ENCODE data around the gene SAMD4A. TPM values are rescaled to one million over a fixed set of nuclear protein-coding genes. Genes with fewer than 3 reads are reported as not detected.

SAMD4A gene
- total RNA-seq, 1 experiment from 2014 or later = 9.5 TPM

DNA sequence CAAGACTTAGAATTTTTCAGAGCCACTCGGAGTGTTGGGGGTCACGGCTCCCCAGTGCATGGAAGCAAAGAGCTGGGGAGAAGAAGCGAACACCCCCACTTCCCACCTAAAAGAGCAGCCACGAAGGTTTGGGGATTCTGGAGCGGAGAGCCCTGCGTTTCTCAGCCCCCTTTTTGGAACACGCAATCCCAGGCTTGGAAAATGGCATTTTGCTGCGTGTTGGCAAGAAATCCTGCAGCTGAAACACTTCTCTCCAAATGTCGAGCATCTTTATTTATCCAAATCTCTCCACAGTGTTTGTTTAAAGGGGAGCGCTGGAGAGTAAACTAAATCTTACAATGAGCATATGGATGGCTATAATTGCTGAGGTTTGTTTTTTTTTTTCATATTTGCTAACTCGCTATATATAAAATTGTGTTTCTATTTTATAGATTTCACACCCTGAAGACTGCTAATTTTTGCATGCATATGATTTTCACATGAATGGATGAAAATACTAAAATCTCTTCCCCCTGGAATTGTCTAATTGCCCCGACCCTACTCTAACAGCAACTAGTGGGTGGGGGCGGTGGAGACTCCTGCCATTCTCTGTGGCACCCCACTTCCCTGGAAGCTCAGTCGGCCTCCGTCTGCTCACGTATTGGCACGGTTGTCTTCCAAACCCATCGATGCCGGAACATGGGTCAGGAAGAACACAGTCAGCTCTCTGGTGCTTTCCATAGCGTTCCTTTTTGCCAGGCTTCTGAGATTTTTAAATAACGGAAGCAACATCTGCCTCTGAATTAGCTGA lies 215.2 kb downstream of the SAMD4A start:
- DNase-seq (ENCODE audit: low spot score) = no peak

DNA sequence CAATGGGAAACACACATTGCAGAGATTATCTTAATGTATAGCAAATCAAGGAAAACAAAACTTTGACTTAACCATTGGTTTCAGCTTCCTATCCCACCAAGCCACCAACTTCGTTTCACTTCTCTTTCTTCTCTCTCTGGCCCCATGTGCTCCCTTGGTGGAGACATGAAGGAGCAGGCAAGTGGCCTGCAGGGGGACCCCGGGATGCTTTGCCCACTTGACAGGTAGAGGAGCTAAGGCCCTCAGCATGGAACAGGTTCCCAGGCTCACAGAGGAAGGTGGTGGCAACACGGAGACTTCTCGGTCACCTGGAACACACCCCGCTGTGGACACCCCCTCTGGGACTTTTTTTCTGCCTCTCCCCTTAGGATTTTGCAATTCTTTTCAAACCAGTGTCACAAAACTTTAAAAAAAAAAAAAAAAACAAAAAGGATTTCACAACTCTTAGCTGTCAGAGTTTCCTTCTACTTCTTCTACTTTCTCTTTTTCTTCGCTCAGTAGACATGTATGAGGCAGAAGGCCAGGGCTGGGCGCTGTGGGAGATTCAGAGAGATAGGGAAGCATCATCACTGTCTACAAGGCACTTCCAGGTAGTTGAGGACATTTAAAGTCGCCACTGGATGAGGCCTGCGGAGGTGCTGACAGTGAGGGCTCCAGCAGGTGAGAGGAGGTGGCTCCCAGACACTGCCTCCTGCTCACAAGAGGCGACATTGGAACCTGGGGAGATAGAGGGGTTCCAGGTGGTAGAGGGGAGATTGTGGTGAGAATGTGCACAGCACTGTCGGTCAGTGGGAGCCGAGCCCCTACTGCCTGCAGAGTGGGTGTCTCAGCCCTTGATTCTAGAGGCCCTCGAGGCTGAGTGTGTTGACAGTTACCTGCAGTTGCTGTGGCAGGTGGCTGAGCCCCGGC lies 216.1 kb downstream of the SAMD4A start:
- no peak for DNase-seq (ENCODE audit: low spot score)

DNA sequence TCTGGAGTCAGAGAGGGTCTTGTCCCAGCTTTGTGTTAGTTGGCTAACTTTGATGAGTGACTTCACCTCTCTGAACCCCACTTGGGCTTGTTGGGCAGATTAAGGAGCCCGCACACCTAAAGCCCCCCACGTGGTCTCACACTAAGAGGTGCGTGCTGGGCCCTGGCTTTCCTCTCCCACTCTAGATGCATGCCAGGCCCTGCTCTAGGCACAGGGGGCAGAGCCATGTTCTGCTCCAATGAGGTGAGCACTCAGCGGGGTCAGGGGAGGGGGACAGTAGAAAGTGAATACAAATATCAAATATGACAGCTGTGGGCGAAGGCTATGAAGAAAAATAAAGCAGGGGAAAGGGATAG lies 216.7 kb downstream of the SAMD4A start:
- DNase-seq (ENCODE audit: low spot score) = no peak

DNA sequence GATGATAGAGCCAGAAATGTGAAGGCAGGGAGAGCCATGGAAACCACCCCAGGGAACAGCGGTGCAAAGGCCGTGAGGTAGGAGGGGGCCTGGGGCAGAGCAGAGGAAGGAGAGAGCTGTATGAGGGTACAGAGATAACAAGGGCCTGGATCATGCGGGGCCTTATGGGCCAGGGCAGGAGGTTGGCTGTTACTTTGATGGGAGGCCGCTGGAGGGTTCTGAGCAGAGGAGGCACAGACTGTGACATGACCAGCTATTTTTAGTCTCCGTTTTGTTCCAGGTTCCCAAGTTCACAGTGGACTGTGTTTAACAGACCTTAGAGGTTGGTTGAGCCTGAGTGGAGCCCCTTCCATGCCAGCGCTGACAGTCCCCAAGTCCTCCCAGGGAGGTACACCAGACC lies 217.1 kb downstream of the SAMD4A start:
- no peak for DNase-seq (ENCODE audit: low spot score)

DNA sequence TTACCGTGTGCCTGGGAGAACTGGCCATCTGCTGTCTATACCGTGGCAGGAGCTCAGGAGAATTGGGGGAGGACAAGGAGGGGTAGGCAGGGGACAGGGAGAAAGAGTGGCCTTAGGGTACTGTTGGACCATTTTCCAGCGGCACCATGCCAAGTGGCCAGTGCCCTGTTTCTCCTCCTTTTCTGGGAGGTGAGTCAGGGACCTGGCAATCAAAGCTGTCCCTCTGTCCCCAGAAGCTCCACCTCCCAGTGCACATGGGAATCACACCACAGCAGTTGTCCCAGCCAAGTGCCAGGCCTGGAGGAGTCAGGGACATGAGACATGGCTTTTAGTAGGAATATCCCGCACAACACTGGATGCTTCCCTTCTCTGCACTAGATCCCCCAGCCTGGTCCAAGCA lies 217.7 kb downstream of the SAMD4A start:
- DNase-seq (ENCODE audit: low spot score) = no peak

DNA sequence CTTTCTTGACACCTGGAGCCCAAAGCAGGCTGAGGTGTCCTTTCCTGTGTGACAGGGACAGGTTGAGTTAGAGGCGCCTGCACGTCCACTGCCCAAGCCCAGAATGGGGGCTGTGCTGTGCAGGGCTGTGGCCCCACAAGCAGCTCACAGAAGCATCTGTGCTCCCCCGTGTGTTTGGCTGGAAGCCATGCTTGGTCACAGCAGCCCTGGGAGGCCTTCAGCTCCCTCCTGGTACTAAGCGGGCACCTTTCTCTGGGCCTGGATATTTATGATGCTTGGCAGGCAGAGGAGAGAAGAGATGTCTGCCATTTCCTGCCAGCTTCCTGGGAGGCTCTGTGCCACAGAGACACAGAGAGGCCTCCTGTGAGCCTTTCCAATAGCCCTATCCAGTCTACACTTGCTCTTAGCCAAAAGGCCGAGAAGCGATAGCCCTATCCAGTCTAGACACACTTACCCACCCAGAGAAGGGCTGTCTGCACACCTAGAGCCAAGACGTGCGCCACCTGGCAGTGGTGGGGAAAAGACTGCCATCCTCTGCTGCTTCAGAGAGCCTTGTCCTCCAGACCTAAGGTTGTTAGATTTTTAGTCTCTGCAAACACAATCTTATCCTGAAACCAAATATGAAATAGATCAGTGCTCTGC lies 218.3 kb downstream of the SAMD4A start:
- no peak for DNase-seq (ENCODE audit: low spot score)

DNA sequence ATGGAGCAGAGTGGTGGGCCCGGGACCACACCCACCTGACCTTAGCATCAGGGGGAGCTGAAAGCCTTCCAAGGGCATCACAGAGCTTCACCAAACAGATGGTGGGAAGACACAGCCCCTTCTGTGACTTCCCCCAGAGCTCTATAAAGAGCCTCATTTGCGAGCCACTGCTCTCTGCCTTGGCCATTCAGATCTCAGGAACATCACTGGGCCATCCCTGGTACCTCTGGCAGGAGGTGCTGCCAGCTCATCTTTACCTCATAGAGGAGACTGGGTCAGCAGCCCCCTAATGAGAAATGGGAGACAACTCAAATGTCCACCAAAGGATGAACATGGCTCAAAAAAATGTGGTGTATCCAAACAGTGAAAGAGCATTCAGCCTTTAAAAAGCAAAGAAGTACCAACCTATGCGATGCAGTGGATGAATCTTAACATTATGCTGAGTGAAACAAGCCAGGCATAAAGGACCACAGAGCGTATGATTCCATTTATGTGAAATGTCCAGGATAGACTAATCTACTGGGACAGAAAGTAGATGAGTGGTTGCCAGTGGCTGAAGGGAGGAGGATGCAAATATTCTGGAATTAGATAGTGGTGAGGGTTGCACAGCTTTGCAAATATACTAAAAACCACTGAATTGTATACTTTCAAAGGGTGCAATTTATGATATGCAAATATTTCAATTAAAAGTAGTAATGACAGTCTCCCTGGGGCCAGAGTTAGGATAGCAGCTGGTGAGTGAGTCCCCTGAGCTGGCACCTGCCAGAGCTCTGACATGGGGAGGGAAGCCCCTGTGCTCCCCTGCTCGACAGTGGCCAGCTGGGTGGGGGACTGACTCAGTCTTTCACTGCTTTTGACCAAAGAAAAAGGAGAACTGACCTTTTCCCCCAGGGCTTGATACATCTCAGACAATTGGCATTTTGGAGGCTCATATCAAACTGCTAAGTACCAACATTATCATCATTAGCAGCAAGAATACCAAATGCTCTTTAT lies 219.1 kb downstream of the SAMD4A start:
- no peak for DNase-seq (ENCODE audit: low spot score)

DNA sequence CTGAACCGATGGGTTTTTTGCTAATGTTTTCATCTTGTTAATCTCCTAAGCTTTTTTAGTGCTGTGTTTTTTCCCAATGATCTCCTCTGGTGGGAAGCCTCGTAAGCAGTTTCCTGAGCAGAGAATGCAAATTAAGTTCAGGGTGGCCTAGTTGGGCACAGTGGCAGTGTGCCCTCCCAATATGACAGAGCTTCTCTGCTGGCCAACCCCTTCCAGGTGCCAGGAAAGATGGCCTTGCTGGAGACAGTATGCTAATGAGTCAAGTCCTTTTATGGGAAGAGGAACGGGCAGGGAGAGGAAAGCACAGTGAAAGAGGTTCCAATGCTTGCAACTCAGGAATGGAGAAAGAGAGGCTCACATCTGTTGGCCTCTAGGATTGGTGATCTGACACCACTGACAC lies 219.9 kb downstream of the SAMD4A start:
- no peak for DNase-seq (ENCODE audit: low spot score)

DNA sequence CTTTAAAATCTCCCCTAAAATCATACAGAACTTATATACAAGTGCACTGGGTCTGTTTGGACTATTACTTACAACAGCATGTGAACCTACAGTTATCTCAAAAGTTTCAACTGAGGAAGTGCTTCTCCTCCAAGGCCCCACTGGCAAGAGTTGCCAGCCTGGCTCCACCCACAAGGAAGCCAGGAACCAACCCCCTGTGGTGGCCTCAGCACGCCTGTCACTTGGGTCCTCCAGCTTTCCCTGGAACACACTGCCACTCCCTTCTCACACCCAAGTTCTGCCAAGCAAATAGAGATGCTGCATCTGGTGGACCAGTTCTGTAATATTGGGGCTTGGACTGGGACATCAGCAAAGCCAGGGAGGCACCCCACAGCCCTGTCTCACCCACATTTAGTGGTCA lies 220.3 kb downstream of the SAMD4A start:
- no peak for DNase-seq (ENCODE audit: low spot score)

DNA sequence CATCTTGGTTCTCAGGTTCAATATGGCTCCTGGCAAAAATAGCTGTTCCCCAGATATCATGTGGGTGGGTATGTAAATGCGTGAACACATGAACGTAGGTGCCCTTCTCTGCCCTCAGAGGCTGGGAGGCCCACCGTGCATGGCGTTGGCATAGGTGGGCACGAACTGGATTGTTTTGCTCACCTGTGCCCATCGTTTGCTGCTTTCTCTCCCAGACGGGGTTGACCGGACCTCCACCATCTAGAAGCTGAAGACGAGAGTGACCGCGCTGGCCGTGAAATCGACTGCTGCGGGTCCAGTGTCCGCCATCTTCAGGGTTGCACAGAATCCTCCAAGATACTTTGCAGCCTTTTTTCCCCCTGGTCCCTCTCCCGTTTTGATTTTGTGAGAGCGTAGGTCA lies 221.8 kb downstream of the SAMD4A start:
- no peak for DNase-seq (ENCODE audit: low spot score)

DNA sequence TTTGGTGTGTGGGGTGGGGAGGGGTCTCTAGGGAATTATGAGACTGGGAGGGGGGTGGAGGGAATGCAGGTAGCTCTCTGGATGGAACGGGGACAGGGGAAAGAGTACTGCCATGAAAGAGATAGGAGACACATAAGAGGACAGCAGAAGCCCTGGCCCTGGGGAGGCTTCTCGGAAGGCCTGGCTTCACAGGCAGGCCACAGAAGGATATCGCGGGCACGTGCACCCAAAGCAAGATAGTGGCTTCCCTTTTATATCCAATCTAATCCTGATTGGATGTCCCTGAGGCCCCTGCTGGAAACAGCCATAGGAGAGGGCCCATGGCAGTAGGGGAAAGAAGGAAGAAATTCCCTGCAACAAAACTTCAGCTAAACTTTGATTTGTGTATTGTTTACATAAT lies 222.2 kb downstream of the SAMD4A start:
- DNase-seq (ENCODE audit: low spot score) = no peak

DNA sequence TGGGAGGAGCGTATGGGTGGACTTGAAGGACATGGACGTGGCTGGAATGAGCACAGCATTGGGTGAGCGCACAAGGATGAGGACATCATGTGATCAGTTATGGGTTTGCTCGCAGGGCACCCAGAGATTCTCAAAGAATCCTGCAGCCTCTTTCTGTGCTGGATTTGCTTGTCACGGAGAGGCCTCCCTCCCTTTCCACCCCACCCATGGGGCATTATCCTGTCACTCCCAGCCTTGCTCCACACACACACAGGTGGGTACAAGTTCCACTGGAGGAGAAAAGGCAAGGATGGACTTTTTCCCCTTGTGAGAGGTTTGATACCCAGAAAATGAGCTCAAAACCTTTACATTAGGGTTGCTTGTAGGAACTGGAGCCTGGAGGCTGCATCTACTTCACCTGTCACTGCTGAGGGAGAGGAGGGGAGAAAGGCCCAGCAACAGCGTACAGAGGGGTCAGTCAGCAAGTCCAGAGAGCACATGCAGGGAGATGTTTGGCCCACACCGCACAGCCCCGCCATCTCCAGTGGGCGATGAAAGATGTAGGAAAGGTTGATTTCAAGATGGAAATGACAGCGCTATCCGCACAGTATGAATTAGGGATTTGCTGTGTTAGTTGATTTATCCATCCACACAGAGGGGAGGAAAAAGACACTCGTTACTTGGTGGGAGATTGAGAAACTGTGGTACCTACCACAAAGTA lies 223.0 kb downstream of the SAMD4A start:
- no peak for DNase-seq (ENCODE audit: low spot score)

DNA sequence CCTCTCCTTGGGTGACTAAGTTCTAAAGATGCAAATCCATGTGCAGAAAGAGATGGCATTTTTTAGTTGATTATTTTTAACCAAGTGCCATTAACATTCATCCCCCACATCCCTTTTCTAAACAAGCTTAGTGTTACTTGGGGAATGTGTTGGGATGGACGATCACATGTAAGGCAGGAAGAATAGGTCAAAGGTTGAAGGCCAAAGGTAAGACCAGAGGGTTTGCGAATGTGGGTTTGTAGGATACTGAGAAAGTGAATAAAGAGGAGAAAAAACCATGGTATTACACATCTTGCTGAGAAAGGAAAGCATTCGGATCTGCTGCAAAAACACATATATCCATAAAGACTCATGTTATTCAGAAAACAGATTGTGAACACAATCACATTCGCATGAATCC lies 224.1 kb downstream of the SAMD4A start:
- DNase-seq (ENCODE audit: low spot score) = no peak

DNA sequence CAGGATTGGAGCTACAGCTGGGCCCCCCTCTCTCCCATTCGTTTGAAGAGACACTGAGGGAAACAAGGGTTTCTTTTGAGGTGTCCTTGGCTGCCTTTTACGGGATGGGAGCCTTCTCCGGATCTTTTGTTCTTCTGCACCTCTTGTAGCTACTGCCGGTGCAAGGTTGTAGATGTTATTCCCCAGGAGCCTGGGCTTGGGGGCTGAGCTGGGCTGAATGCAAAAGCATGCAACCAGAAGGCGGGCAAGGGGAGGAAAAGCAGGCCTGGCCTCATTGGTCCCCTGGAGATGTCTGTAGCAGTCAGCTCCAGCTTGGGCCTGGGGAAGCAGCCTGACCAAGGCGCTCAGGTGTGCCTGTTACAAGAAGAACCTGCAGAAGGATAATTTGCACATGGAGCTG lies 225.4 kb downstream of the SAMD4A start:
- no peak for DNase-seq (ENCODE audit: low spot score)

DNA sequence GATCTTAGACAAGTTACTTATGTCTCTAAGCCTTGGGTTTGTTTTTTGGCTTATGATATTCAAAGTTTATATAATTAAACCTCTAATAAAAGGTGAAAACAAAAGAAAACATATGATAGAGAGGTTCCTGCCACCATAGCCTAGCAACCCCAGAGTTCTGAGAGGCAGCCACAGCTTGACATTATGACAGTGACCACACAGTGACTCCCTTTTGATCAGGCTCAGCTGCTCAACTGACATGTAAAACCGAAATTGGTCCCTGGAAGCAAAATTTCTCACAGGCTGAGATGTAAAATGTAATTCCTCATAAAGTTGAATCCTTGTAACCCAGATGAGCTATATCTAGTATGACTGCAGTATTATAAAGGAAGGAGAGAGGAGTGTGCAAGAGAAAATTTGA lies 227.2 kb downstream of the SAMD4A start:
- no peak for DNase-seq (ENCODE audit: low spot score)

DNA sequence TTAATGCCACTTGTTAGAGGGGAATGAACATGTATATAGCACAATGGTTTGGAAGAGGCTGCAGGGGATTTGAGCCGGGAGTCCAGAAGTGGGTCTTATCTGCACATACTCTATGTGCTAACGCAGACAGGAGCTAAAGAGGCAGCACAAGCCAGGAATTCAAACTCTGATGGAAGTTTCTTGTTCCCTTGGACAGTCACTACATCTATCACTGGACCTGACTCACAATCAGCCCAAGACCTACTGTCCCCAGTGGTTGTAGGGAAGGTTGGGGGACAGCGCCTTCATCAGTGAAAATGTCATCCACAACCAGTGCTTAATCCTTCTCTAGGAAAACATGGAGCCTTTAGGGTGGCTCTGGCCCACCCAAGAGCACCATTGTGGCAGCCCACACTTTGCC lies 227.9 kb downstream of the SAMD4A start:
- no peak for DNase-seq (ENCODE audit: low spot score)

DNA sequence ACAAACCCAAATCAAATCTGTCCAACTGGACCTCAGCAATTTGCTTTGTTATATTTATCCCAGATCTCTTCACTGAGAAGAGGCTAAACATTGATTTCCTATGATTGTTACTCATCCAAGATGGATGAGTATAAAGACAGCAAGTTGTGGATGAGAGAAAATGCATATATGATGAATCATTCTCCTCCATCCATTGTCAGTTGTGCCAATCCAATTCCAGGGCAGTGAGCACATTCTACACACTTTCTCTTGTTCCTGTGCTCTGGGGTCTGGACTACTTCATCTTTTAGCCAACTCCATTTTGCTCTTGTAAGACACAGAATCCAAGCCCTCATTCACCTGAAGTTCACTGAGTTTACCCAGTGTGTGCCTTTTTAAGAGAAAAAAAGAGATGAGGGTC lies 230.0 kb downstream of the SAMD4A start:
- DNase-seq (ENCODE audit: low spot score) = peak; percentile 29

DNA sequence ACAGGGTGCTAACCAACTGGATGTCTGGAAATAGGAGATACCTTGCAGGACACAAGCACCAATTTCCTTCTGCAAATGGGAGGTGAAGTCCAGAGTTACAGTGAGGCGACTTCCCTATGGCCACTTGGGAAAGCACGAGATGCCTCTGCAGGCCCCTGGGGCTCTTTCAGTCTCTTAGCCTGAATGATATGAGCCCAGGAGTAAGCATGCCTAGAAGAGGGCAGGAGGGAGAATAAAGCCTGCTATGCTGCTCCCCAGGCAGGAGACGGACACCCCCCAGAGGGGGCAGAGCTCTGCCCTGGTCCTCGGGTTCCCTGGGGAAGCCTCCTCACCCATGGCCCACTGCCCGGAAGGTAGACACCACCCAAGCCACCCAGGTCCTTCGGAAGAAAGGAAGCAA lies 230.6 kb downstream of the SAMD4A start:
- DNase-seq (ENCODE audit: low spot score) = no peak

DNA sequence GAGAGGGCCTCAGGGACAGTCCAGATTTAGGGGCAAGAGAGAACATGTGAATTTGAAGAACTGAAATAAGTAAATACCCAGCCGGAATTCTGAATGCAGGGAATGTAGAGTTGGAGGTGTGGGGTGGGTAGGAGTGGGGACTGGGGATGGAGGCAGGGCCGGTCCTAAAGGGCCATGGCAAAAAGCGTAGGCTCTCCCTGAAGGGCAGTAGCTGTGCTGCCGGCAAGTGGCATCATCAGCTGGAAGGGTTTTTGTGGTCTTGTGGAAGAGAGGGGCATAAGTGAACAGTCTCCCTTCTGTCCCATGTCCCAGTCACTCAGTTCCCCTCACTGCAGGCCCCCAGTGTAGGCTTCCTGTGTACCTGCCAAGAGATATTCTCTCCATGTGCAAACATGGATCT lies 231.1 kb downstream of the SAMD4A start:
- DNase-seq (ENCODE audit: low spot score) = no peak

DNA sequence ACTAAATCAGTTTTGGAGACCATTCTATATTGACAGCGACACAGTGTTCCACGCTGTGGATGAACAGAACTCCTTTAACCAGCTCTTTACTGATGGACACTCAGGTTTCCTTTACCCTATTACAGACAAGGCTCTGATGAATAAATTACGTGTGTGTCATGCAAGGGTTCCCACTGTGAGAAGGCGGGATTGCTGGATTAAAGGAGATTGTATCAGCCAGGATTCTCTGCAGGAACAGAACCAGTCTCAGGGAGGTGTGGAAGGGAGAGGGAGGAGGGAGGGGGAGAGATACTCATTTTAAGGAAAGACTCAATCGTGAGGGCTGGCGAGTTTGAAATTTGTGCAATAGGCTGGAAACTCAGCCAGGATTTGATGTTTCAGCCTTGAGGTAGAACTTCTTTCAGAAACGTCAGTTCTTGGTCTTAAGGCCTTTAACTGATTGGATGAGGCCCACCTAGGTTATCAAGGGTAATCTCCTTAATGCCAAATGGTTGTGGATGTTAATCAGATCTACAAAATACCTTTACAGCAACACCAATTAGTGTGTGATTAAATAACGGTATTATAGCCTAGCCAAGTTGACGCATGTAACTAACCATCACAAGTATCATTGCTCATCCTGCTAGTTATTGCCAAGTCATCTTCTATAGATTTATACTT lies 231.7 kb downstream of the SAMD4A start:
- no peak for DNase-seq (ENCODE audit: low spot score)
